Panc1 (cell line): ENCODE measurements around the gene ST8SIA6. TPM values are rescaled to one million over a fixed set of nuclear protein-coding genes. Genes with fewer than 3 reads are reported as not detected.

ENCODE experiments used
- ATAC-seq: fragments of 200-7000 bp; cut with Tn5 transposase; 2 replicates; pipeline ENCODE4 v1.9.1; 2020; ENCODE audit warnings: mild to moderate bottlenecking, moderate library complexity
- BruUV-seq: library from RNA; stranded (reverse); fragments of 400-500 nt; replicated peaks from 2 replicates; lab custom pipeline; 2021; lab: Mats Ljungman, UMichigan
- CTCF ChIA-PET: fragments of 300-600 bp; sonication (Branson Sonifier 250); formaldehyde crosslinking; loops from one replicate; lab custom pipeline; 2022; ENCODE audit warnings: antibody characterized with exemption; lab: Charles Lee
- POLR2A ChIA-PET: fragments of 300-600 bp; sonication (Branson Sonifier 250); formaldehyde crosslinking; loops from one replicate; lab custom pipeline; 2022; ENCODE audit warnings: antibody characterized with exemption; lab: Charles Lee
- DNase-seq: peaks from one replicate; pipeline ENCODE4 v3.0.0-alpha.2; 2010; ENCODE audit warnings: low read depth, low spot score
- H3K27ac ChIP-seq: 2 replicates; pipeline ENCODE4 v1.5.1; 2011; ENCODE audit warnings: mild to moderate bottlenecking, low read length, inconsistent platforms
- H3K27me3 ChIP-seq: fragments of 200-500 bp; sonication (Bioruptor generic); 2 replicates; pipeline ENCODE4 v1.6.0; 2014; ENCODE audit warnings: low read length, inconsistent platforms; ENCODE audit not compliant: control insufficient read depth, insufficient read depth
- H3K36me3 ChIP-seq: fragments of 200-500 bp; sonication (Bioruptor generic); 2 replicates; pipeline ENCODE4 v1.5.1; 2014; ENCODE audit warnings: inconsistent platforms, mild to moderate bottlenecking, low read length, moderate library complexity; ENCODE audit not compliant: control insufficient read depth, insufficient read depth
- H3K4me1 ChIP-seq: 2 replicates; pipeline ENCODE4 v1.5.1; 2011; ENCODE audit warnings: inconsistent platforms, mild to moderate bottlenecking, low read length, moderate library complexity; ENCODE audit not compliant: control insufficient read depth, insufficient read depth
- H3K4me3 ChIP-seq, 2 experiments: 2 replicates each; pipeline ENCODE4 v1.5.1; 2011 to 2012; ENCODE audit warnings: low read depth in 2 of 2, low read length in 2 of 2, mild to moderate bottlenecking in 2 of 2, inconsistent platforms in 1 of 2, moderate library complexity in 1 of 2
- H3K9me3 ChIP-seq: fragments of 200-500 bp; sonication (Bioruptor generic); 2 replicates; pipeline ENCODE4 v1.5.1; 2014; ENCODE audit warnings: low read depth, mild to moderate bottlenecking, inconsistent platforms, low read length, moderate library complexity; ENCODE audit not compliant: control insufficient read depth, insufficient read depth
- POLR2AphosphoS5 ChIP-seq: IDR thresholded peaks from 2 replicates; pipeline ENCODE4 v1.6.1; 2012; ENCODE audit warnings: mild to moderate bottlenecking, low read depth, low read length, moderate library complexity
- REST ChIP-seq, 2 experiments: IDR thresholded peaks; 2 replicates each; pipeline ENCODE4 v1.6.1; 2011 to 2012; ENCODE audit warnings: low read depth in 2 of 2, control low read depth in 1 of 2, low read length in 1 of 2, mild to moderate bottlenecking in 1 of 2, moderate library complexity in 1 of 2; ENCODE audit not compliant: insufficient read depth in 1 of 2
- SIN3A ChIP-seq: IDR thresholded peaks from 2 replicates; pipeline ENCODE4 v1.6.1; 2012; ENCODE audit warnings: low read depth, mild to moderate bottlenecking, low read length, moderate library complexity, borderline replicate concordance; ENCODE audit not compliant: insufficient read depth
- TCF7L2 ChIP-seq: IDR thresholded peaks from 2 replicates; pipeline ENCODE4 v1.6.1; 2011; ENCODE audit warnings: mild to moderate bottlenecking, low read depth, low read length, inconsistent platforms
- in situ Hi-C: cut with HindIII; loops from 2 replicates; pipeline ENCODE4 v1.10.0; 2016; ENCODE audit warnings: low sequenced_read_pairs, low pct_unique_long_range_greater_than_20kb
- intact Hi-C: fragments of 100-400 bp; cut with micrococcal nuclease; formaldehyde crosslinking; loops from one replicate; pipeline ENCODE4 v1.10.0; 2022; ENCODE audit not compliant: unreplicated experiment
- total RNA-seq: library from RNA; stranded (reverse); gene quantifications from one replicate; pipeline ENCODE4 v1.2.1, GENCODE V29; 2021; ENCODE audit not compliant: unreplicated experiment
- TF ChIP-seq, protein P1 (sequence below): fragments of 450-650 bp; IDR thresholded peaks from 2 replicates; pipeline ENCODE4 v1.5.1; 2017; ENCODE audit warnings: mild to moderate bottlenecking

ST8SIA6 gene
- total RNA-seq, 1 experiment from 2014 or later = 0.82 TPM

GRCh38 chr10:17273403-17273802 is 181.0 kb downstream of the ST8SIA6 start:
- POLR2A ChIA-PET = no interaction called here
- no peak overlapping the region for H3K27ac ChIP-seq
- no peak overlapping the region for H3K4me3 ChIP-seq
- no peaks in the 10 kb centered on the region for H3K4me1 ChIP-seq
- no peaks in the 10 kb centered on the region for H3K36me3 ChIP-seq
- no TSS peak for BruUV-seq
- in situ Hi-C loops (no loop called here), intact Hi-C loops (no loop called here)
- TF ChIP-seq SIN3A (no peak), POLR2AphosphoS5 (no peak), TCF7L2 (no peak), REST (IDR thresholded peaks at IDR 0.05; ENCODE audit: insufficient read depth in 1 of 2, low read depth in 2 of 2, low read length in 1 of 2) (no peak)
- TF ChIP-seq, protein P1, sequence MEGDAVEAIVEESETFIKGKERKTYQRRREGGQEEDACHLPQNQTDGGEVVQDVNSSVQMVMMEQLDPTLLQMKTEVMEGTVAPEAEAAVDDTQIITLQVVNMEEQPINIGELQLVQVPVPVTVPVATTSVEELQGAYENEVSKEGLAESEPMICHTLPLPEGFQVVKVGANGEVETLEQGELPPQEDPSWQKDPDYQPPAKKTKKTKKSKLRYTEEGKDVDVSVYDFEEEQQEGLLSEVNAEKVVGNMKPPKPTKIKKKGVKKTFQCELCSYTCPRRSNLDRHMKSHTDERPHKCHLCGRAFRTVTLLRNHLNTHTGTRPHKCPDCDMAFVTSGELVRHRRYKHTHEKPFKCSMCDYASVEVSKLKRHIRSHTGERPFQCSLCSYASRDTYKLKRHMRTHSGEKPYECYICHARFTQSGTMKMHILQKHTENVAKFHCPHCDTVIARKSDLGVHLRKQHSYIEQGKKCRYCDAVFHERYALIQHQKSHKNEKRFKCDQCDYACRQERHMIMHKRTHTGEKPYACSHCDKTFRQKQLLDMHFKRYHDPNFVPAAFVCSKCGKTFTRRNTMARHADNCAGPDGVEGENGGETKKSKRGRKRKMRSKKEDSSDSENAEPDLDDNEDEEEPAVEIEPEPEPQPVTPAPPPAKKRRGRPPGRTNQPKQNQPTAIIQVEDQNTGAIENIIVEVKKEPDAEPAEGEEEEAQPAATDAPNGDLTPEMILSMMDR = no peak
- DNase-seq (no peak), ATAC-seq (no peak)
- CTCF ChIA-PET = no interaction called here
- no peaks in the 10 kb centered on the region for H3K27me3 ChIP-seq
- no peaks in the 10 kb centered on the region; the same call in 1 of the 2 replicates for H3K9me3 ChIP-seq

DNA sequence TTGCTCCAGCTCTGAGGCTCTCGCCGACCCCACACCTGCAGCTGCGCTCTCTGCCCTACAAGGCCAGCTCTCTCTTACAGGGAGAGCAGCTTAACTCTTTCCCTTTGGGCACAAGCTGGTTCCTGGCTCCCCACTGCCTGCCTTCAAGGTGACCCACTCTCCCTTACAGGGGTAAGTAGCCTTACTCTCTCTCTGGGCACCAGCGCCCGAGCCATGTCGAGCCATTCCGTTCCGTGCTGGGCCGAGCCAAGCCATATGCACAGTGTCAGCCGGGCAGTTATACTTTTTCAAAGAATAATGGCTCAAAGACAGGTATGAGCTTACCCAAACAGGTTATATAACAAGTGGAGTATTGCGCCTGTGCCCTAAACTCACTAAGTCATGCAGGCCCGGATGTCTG is 181.7 kb downstream of the ST8SIA6 start:
- Histone ChIP-seq H3K4me3 (no peak overlapping the region), H3K4me1 (no peaks in the 10 kb centered on the region), H3K27ac (no peak overlapping the region), H3K9me3 (no peaks in the 10 kb centered on the region; the same call in 1 of the 2 replicates), H3K27me3 (no peaks in the 10 kb centered on the region), H3K36me3 (no peaks in the 10 kb centered on the region)
- BruUV-seq = no TSS peak
- no peak for DNase-seq
- in situ Hi-C loops = no loop called here
- ChIA-PET CTCF (no interaction called here), POLR2A (no interaction called here)
- ATAC-seq = no peak
- intact Hi-C loops = no loop called here
- TF ChIP-seq SIN3A = no peak
- TF ChIP-seq TCF7L2 = no peak
- TF ChIP-seq, protein P1 = no peak
- no peak for TF ChIP-seq POLR2AphosphoS5
- no peak for TF ChIP-seq REST (IDR thresholded peaks at IDR 0.05; ENCODE audit: insufficient read depth in 1 of 2, low read depth in 2 of 2, low read length in 1 of 2)

Other genes starting within 250 kb of the ST8SIA6 start
- gene VIM, start 226.4 kb downstream of the ST8SIA6 start, total RNA-seq = 3,436 TPM
- 53.1 TPM for gene HACD1, start 162.8 kb upstream of the ST8SIA6 start, total RNA-seq
- 18.9 TPM for gene STAM, start 189.6 kb upstream of the ST8SIA6 start, total RNA-seq